Right ventricle myocardium inferior (tissue), 1 donor: ENCODE results near the gene RNF40. TPM values are rescaled to one million over a fixed set of nuclear protein-coding genes. Genes with fewer than 3 reads are reported as not detected.
A peak's percentile ranks its signal among the peaks of the same experiment; 100 is the strongest.
"Not testable (repeated sequence)": the region's sequence is repeated elsewhere in the genome, so short reads cannot be mapped to it uniquely, and the experiment has no call there.

ENCODE experiments used
- ATAC-seq: fragments of 200-7000 bp; cut with Tn5 transposase; one replicate; pipeline ENCODE4 v1.9.1; 2020; ENCODE audit warnings: mild to moderate bottlenecking, moderate library complexity
- DNase-seq: peaks from one replicate; pipeline ENCODE4 v3.0.0; 2021; ENCODE audit errors: missing footprints
- intact Hi-C: fragments of 100-400 bp; cut with DNase I; formaldehyde crosslinking; loops from one replicate; pipeline ENCODE4 v1.11.0; 2022
- total RNA-seq: library from RNA; stranded (reverse); fragmentation: NEBNext Ultra II Directional; extraction: Animal tissue kit (Norgen Biotek cat#: 25700); gene quantifications from one replicate; pipeline ENCODE4 v1.2.1, GENCODE V29; 2021
- donor health status: DM: no; HTN: yes; CAD: no; lungs with severe emphysema.

Gene RNF40
- total RNA-seq, 1 donor from 2014 or later = 42.6 TPM

DNA sequence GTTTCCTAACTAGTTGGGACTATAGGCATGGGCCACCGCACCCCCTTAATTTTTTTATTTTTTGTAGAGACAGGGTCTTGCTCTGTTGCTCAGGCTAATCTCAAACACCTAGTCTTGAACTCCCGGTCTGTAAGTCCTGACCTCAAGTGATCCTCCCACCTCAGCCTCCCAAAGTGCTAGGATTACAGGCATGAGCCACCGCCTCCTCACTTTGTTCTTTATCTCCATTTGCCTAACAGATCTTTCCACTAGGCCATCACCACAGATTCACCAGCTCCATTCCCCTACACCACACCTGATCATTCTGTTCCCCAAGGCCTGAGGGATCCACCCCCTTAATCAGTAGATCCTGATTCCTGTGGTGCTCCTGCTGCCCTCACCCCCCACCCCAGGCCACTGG lies 32.5 kb downstream of the RNF40 start:
- DNase-seq (no peak), ATAC-seq (no peak)
- intact Hi-C loops = no loop called here

GRCh38 chr16:30797670-30798309 lies 35.7 kb downstream of the RNF40 start:
- intact Hi-C loops = no loop called here
- ATAC-seq (no peak), DNase-seq (no peak)

GRCh38 chr16:30802936-30803335 lies 40.8 kb downstream of the RNF40 start:
- DNase-seq = no peak
- ATAC-seq = no peak
- intact Hi-C loops = no loop called here

DNA sequence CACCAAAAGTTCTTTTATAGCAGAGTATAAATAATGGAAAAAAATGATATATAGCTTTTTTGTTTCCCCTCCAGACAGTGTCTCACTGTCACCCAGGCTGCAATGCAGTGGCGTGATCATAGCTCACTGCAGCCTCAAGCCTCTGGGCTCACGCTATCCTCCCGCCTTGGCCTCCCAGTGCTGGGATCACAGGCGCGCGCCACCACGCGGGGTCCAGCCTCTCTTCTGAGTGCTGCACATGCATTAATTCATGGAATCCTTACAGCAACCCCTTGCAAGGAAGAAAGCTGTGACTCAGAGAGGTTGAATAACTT lies 42.9 kb downstream of the RNF40 start:
- DNase-seq = no peak
- no peak for ATAC-seq
- intact Hi-C loops = loop anchor here (2.0 kb wide), 1 partner anchor 18 kb away; the partner anchor contains the start of gene ZNF629

DNA sequence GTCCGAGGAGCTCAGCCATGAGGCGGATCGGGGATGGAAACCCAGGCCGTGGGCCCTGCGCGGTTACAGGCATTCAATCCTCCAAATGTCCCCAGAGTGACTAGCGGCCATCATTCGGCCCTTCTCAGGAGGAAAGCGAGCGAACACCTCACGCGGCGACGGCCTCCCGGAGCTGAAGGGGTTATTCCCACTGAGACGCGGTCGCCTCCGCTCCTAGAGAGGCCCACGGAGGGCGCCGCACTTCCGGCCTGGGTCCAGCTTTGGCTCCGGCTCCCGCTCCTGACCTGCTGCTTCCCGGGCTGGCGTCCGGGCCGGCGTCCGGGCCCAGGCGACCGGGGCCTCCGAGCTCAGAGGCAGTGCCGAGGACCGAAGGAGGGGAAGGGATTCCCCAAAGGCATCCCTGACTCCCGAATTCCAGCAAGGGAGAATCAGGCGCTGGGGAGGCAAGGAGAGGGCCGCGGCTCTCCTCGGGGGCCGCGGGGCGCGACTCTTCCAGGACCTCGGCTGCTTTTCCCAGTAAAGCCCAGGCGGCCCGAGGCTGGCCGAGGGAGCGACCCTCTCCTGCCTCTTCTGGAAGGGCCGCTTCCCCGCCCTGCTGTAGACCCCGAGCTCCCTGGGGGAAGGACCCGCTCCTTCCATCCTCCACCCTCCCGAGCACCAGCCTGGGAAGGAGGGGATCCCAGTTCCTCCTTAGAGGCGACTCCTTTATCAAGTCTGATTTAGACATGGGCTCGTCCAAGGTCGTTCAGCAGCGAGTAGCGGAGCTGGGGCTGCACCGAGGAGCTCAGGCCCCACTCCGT lies 43.4 kb downstream of the RNF40 start:
- intact Hi-C loops = loop anchor here (2.0 kb wide), 1 partner anchor 19 kb away; the partner anchor contains the start of gene ZNF629
- DNase-seq (peak; percentile 94), ATAC-seq (peak; percentile 98)

- DNase-seq = no peak
- intact Hi-C loops = no loop called here
Measured at GRCh38 chr16:30808146-30808545, 46.0 kb downstream of the RNF40 start.

DNA sequence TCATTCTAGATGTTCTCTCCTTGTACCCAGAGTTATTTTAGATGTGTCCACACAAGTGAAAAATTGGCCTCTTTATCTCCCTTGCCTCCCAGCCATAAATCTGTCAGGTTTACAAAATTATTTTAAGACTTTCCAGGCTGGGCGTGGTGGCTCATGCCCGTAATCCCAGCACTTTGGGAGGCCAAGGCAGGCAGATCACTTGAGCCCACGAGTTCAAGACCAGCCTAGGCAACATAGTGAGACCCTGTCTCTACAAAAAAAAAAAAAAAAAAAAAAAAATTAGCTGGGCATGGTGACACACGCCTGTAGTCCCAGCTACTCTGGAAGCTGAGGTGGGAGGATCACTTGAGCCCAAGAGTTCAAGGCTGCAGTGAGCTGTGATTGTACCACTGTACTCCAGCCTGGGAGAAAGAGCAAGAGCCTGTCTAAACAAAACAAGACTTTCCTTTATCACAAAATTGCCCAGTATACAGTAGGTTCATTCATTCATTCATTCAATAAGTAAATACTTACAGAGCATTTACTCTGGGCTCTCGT lies 46.8 kb downstream of the RNF40 start:
- ATAC-seq, intact Hi-C loops, DNase-seq: not testable (repeated sequence)

More at GRCh38 chr16:30808146-30808545, 46.0 kb downstream of the RNF40 start:
- ATAC-seq = no peak

DNA sequence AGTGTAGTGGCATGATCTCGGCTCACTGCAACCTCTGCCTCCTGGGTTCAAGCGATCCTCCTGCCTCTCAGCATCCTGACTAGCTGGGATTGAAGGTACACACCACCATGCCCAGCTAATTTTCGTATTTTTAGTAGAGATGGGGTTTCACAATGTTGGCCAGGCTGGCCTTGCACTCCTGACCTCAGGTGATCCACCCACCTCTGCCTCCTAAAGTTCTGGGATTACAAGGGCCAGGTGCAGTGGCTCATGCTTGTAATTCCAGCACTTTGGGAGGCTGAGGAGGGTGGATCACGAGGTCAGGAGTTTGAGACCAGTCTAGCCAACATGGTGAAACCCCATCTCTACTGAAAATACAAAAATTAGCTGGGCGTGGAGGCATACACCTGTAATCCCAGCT lies 47.6 kb downstream of the RNF40 start:
- not testable (repeated sequence) for ATAC-seq, DNase-seq
- intact Hi-C loops = loop anchor here (5.0 kb wide), 2 partner anchors 32 to 63 kb away; no protein-coding TSS in a partner anchor

- no peak for DNase-seq
- no peak for ATAC-seq
- intact Hi-C loops = loop anchor here (2.0 to 5.0 kb wide), 3 partner anchors 37 to 58 kb away; partner anchors contain the start of genes CFAP119 and RNF40
Measured at GRCh38 chr16:30813821-30814189, 51.7 kb downstream of the RNF40 start.

DNA sequence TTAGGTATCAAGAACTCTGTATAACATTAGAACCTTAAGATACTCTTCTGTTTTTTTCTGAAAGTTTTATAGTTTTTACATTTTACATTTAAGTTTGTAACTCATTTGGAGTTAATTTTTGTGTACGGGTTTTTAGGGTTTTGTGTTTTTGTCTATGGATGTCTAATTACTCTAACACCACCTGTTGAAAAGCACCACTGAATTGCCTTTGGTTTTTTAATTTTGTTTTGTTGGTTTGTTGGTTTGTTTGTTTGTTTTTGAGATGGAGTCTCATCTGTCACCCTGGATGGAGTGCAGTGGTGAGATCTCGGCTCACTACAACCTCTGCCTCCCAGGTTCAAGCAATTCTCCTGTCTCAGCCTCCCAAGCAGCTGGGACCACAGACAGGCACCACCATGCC lies 54.6 kb downstream of the RNF40 start:
- DNase-seq = no peak
- intact Hi-C loops = no loop called here
- no peak for ATAC-seq

DNA sequence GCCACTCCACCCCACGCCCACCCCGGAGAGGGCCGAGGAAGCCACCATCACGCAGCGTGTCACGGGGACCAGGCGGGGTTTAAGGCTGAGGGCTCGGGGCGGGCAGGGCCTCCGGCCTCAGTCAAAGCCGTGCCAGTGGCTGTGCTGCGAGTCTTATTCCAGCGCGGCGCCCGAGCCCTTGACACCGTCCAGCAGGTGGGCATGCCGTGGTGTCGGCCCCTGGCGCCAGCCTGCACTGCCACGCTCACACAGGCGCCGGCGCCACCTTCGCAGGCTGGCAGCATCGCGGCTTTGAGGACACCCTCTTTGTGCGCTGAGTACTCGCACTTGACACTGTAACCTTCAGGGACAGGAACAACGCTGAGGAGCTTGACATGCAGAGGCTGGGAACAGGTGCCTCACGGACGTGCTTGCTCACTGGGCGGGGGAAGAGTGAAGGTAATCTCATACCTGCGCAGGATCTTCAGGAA lies 58.9 kb downstream of the RNF40 start:
- no peak for DNase-seq
- no peak for ATAC-seq
- intact Hi-C loops = no loop called here

- DNase-seq, ATAC-seq, intact Hi-C loops: not testable (repeated sequence)
Measured at GRCh38 chr16:30821441-30821840, 59.3 kb downstream of the RNF40 start.

- ATAC-seq = no peak
- intact Hi-C loops = no loop called here
- no peak for DNase-seq
Measured at GRCh38 chr16:30821891-30822290, 59.8 kb downstream of the RNF40 start.

Other genes starting within 250 kb of the RNF40 start
- 73.8 TPM for gene ZNF768, start 235.8 kb upstream of the RNF40 start, total RNA-seq
- 5.7 TPM for gene ZNF747, start 227.5 kb upstream of the RNF40 start, total RNA-seq
- gene ZNF764, start 203.9 kb upstream of the RNF40 start, total RNA-seq = 10.0 TPM
- gene ZNF688, start 190.6 kb upstream of the RNF40 start, total RNA-seq = 12.2 TPM
- gene ZNF785, start 176.6 kb upstream of the RNF40 start, total RNA-seq = 7.6 TPM
- gene ZNF689, start 151.9 kb upstream of the RNF40 start, total RNA-seq = 4.2 TPM
- 18.2 TPM for gene PRR14, start 111.4 kb upstream of the RNF40 start, total RNA-seq
- gene FBRS, start 103.9 kb upstream of the RNF40 start, total RNA-seq = 31.0 TPM
- 39.7 TPM for gene SRCAP, start 63.2 kb upstream of the RNF40 start, total RNA-seq
- gene PHKG2, start 13.9 kb upstream of the RNF40 start, total RNA-seq = 12.6 TPM
- gene CFAP119, start 260 bp upstream of the RNF40 start, total RNA-seq = 0.89 TPM
- 17.4 TPM for gene ZNF629, start 24.9 kb downstream of the RNF40 start, total RNA-seq
- gene BCL7C, start 131.8 kb downstream of the RNF40 start, total RNA-seq = 32.2 TPM
- gene CTF1, start 134.3 kb downstream of the RNF40 start, total RNA-seq = 8.7 TPM
- gene FBXL19, start 161.2 kb downstream of the RNF40 start, total RNA-seq = 6.3 TPM
- 11.4 TPM for gene ORAI3, start 186.7 kb downstream of the RNF40 start, total RNA-seq
- gene SETD1A, start 195.4 kb downstream of the RNF40 start, total RNA-seq = 9.4 TPM
- 7.0 TPM for gene HSD3B7, start 222.9 kb downstream of the RNF40 start, total RNA-seq
- 0.41 TPM for gene STX1B, start 248.3 kb downstream of the RNF40 start, total RNA-seq